ENCODE data around the gene LRP1B. TPM values are rescaled to one million over a fixed set of nuclear protein-coding genes. Genes with fewer than 3 reads are reported as not detected.

The LRP1B gene
- polyA plus RNA-seq, 1 donor from 2014 or later: 12.7 TPM

- H3K27me3 ChIP-seq (ENCODE audit: insufficient read depth, low read depth, low read length): no peaks in the 10 kb centered on the region
- no peaks in the 10 kb centered on the region for H3F3A ChIP-seq (ENCODE audit: insufficient read depth, low read length, poor library complexity, severe bottlenecking)
- H3K4me2 ChIP-seq (ENCODE audit: low read length): no peak overlapping the region
- no peak overlapping the region for H2AFZ ChIP-seq (ENCODE audit: low read depth, low read length)
- no peaks in the 10 kb centered on the region for H3K9me2 ChIP-seq (ENCODE audit: insufficient read depth, low read length)
- TF ChIP-seq REST (IDR thresholded peaks at IDR 0.05; ENCODE audit: borderline replicate concordance) (no peak), SMC3 (conservative IDR thresholded peaks at IDR 0.05; ENCODE audit: poor library complexity) (no peak), TAF1 (IDR thresholded peaks at IDR 0.05; ENCODE audit: low read depth) (no peak), CTCF (IDR thresholded peaks at IDR 0.05; ENCODE audit: poor library complexity, severe bottlenecking) (no peak), RAD21 (conservative IDR thresholded peaks at IDR 0.05) (no peak), EZH2 (IDR thresholded peaks at IDR 0.05; ENCODE audit: borderline replicate concordance, insufficient read depth, low read length, poor library complexity, severe bottlenecking) (no peak), MXI1 (conservative IDR thresholded peaks at IDR 0.05; ENCODE audit: poor library complexity, severe bottlenecking) (no peak)
- no peaks in the 10 kb centered on the region for H3K36me3 ChIP-seq (ENCODE audit: insufficient read depth, low read length)
- H3K9me3 ChIP-seq (ENCODE audit: low read length): no peaks in the 10 kb centered on the region
- H3K4me3 ChIP-seq (ENCODE audit: low read length): no peak overlapping the region
- H3K79me2 ChIP-seq (replicated peaks; ENCODE audit: insufficient read depth, low read length): no peaks in the 10 kb centered on the region
- no peak overlapping the region for H3K9ac ChIP-seq (ENCODE audit: low read length)
- H4K20me1 ChIP-seq (ENCODE audit: insufficient read depth): no peaks in the 10 kb centered on the region
- H3K27ac ChIP-seq (ENCODE audit: low read length): no peak overlapping the region
These were observed 1316.7 kb downstream of the LRP1B start for GRCh38 chr2:140814141-140814540.

GRCh38 chr2:140808820-140809219, 1322.0 kb downstream of the LRP1B start:
- H3K9me3 ChIP-seq (ENCODE audit: low read length): no peaks in the 10 kb centered on the region
- TF ChIP-seq REST (IDR thresholded peaks at IDR 0.05; ENCODE audit: borderline replicate concordance): no peak
- no peak for TF ChIP-seq CTCF (IDR thresholded peaks at IDR 0.05; ENCODE audit: poor library complexity, severe bottlenecking)
- TF ChIP-seq TAF1 (IDR thresholded peaks at IDR 0.05; ENCODE audit: low read depth): no peak
- TF ChIP-seq POLR2AphosphoS5 (IDR thresholded peaks at IDR 0.05): no peak
- no peak for TF ChIP-seq EZH2 (IDR thresholded peaks at IDR 0.05; ENCODE audit: borderline replicate concordance, insufficient read depth, low read length, poor library complexity, severe bottlenecking)
- TF ChIP-seq SMC3 (conservative IDR thresholded peaks at IDR 0.05; ENCODE audit: poor library complexity): no peak
- no peak for TF ChIP-seq MXI1 (conservative IDR thresholded peaks at IDR 0.05; ENCODE audit: poor library complexity, severe bottlenecking)
- no peak overlapping the region for H3K27ac ChIP-seq (ENCODE audit: low read length)
- no peaks in the 10 kb centered on the region for H3K79me2 ChIP-seq (replicated peaks; ENCODE audit: insufficient read depth, low read length)
- H3F3A ChIP-seq (ENCODE audit: insufficient read depth, low read length, poor library complexity, severe bottlenecking): no peaks in the 10 kb centered on the region
- H3K4me3 ChIP-seq (ENCODE audit: low read length): no peak overlapping the region
- no peaks in the 10 kb centered on the region for H3K27me3 ChIP-seq (ENCODE audit: insufficient read depth, low read depth, low read length)
- H3K36me3 ChIP-seq (ENCODE audit: insufficient read depth, low read length): no peaks in the 10 kb centered on the region
- H3K9me2 ChIP-seq (ENCODE audit: insufficient read depth, low read length): no peaks in the 10 kb centered on the region
- no peak overlapping the region for H2AFZ ChIP-seq (ENCODE audit: low read depth, low read length)
- no peak overlapping the region for H3K4me2 ChIP-seq (ENCODE audit: low read length)
- no peak overlapping the region for H3K9ac ChIP-seq (ENCODE audit: low read length)
- H4K20me1 ChIP-seq (ENCODE audit: insufficient read depth): no peaks in the 10 kb centered on the region

Measured in neural cell (in vitro differentiated cells).